SIG-M5 treated with dmso at 0.1 percent for 504 hours (cell line): ENCODE measurements around the gene PLEKHD1.
"Not testable (repeated sequence)": the region's sequence is repeated elsewhere in the genome, so short reads cannot be mapped to it uniquely, and the experiment has no call there.

Experiments used
- DNase-seq: peaks from one replicate; lab custom pipeline; 2025; ENCODE audit not compliant: unreplicated experiment; lab: John Stamatoyannopoulos, UW

Gene PLEKHD1

GRCh38 chr14:69481815-69482568, 2.5 kb upstream of the PLEKHD1 start:
- peak; percentile 55 for DNase-seq

GRCh38 chr14:69483765-69484443, 624 bp upstream of the PLEKHD1 start:
- no peak for DNase-seq

- DNase-seq: no peak
Observed at GRCh38 chr14:69485315-69485660, 760 bp downstream of the PLEKHD1 start.

GRCh38 chr14:69485701-69486100, 1.2 kb downstream of the PLEKHD1 start:
- DNase-seq: no peak

GRCh38 chr14:69487226-69487625, 2.7 kb downstream of the PLEKHD1 start:
- DNase-seq: no peak

GRCh38 chr14:69487771-69488170, 3.2 kb downstream of the PLEKHD1 start:
- DNase-seq: no peak

- no peak for DNase-seq
Observed at GRCh38 chr14:69489495-69489894, 5.0 kb downstream of the PLEKHD1 start.

GRCh38 chr14:69490219-69490918, 5.8 kb downstream of the PLEKHD1 start:
- DNase-seq: no peak

- DNase-seq: no peak
Observed at GRCh38 chr14:69491193-69491592, 6.7 kb downstream of the PLEKHD1 start.

- no peak for DNase-seq
Observed at GRCh38 chr14:69493038-69493437, 8.5 kb downstream of the PLEKHD1 start.

GRCh38 chr14:69493791-69494190, 9.3 kb downstream of the PLEKHD1 start:
- DNase-seq: no peak

- no peak for DNase-seq
Observed at GRCh38 chr14:69495341-69495921, 10.9 kb downstream of the PLEKHD1 start.

- not testable (repeated sequence) for DNase-seq
Observed at GRCh38 chr14:69497866-69498265, 13.3 kb downstream of the PLEKHD1 start.

- not testable (repeated sequence) for DNase-seq
Observed at GRCh38 chr14:69498286-69498685, 13.8 kb downstream of the PLEKHD1 start.

- DNase-seq: no peak
Observed at GRCh38 chr14:69499436-69499835, 14.9 kb downstream of the PLEKHD1 start.

GRCh38 chr14:69500096-69500495, 15.6 kb downstream of the PLEKHD1 start:
- no peak for DNase-seq

- DNase-seq: no peak
Observed at GRCh38 chr14:69500736-69501135, 16.2 kb downstream of the PLEKHD1 start.

GRCh38 chr14:69501423-69501838, 16.9 kb downstream of the PLEKHD1 start:
- no peak for DNase-seq

- DNase-seq: no peak
Observed at GRCh38 chr14:69504775-69505174, 20.2 kb downstream of the PLEKHD1 start.

- DNase-seq: no peak
Observed at GRCh38 chr14:69505338-69506240, 21.1 kb downstream of the PLEKHD1 start.

- no peak for DNase-seq
Observed at GRCh38 chr14:69506241-69506595, 21.7 kb downstream of the PLEKHD1 start.
